Subcutaneous adipose tissue (tissue), 4 donors: Measurements from ENCODE around the gene SLC44A4. TPM values are rescaled to one million over a fixed set of nuclear protein-coding genes. Genes with fewer than 3 reads are reported as not detected.

Source experiments
- total RNA-seq, 4 donors: library from RNA; depleted of rRNA; stranded (reverse); fragments of >200 nt; gene quantifications; one replicate each; pipeline ENCODE4 v1.1.0, GENCODE V29; 2016
- TF ChIP-seq, protein P1 (sequence below): fragments of 450-650 bp; IDR thresholded peaks from one replicate; pipeline ENCODE4 v1.5.1; 2016; ENCODE audit warnings: low read depth, mild to moderate bottlenecking, control low read depth, antibody characterized with exemption, moderate library complexity

SLC44A4 gene
- total RNA-seq, 4 donors from 2014 or later, result 0.51 TPM; not detected in 3

DNA sequence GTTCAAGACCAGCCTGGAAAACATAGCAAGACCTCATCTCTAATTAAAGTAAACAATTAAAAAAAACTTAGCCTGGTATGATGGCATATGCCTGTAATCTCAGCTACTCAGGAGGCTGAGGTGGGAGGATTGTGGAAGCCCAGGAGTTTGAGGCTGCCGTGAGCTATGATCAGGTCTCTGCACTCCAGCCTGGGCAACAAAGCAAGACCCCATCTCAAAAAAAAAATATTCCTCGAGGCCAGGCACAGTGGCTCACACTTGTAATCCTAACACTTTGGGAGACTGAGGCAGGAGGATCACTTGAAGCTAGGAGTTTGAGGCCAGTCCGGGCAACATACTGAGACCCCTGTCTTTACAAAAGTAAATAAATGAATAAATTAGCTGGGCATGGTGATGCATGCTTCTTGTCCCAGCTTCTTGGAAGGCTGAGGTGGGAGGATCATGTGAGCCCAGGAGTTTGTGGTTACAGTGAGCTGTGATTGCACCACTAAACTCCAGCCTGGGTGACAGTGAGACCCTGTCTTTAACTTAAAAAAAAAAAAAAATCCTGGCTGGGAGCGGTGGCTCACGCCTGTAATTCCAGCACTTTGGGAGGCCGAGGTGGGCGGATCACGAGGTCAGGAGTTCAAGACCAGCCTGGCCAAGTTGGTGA lies 39.4 kb upstream of the SLC44A4 start:
- TF ChIP-seq, protein P1, sequence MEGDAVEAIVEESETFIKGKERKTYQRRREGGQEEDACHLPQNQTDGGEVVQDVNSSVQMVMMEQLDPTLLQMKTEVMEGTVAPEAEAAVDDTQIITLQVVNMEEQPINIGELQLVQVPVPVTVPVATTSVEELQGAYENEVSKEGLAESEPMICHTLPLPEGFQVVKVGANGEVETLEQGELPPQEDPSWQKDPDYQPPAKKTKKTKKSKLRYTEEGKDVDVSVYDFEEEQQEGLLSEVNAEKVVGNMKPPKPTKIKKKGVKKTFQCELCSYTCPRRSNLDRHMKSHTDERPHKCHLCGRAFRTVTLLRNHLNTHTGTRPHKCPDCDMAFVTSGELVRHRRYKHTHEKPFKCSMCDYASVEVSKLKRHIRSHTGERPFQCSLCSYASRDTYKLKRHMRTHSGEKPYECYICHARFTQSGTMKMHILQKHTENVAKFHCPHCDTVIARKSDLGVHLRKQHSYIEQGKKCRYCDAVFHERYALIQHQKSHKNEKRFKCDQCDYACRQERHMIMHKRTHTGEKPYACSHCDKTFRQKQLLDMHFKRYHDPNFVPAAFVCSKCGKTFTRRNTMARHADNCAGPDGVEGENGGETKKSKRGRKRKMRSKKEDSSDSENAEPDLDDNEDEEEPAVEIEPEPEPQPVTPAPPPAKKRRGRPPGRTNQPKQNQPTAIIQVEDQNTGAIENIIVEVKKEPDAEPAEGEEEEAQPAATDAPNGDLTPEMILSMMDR, result no peak

DNA sequence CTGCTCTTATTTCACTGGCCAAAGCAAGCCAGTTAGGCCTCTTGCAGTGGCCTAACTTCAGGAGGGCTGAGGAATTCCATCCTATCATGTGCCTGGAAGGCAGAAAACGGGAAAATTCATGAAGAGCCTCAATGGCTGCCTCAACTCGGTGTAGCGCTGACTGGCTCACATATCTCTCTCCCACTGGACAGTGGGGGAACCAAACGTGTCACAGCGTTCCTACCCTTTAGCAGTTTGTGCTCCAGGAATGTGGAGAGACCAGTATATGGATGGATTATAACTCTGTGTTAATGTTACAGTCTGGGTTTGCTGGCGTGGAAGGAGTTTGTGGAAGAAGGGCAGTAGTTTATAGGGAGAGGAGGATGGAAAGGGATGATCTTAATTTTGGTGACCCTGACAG lies 37.0 kb upstream of the SLC44A4 start:
- TF ChIP-seq, protein P1, result no peak

DNA sequence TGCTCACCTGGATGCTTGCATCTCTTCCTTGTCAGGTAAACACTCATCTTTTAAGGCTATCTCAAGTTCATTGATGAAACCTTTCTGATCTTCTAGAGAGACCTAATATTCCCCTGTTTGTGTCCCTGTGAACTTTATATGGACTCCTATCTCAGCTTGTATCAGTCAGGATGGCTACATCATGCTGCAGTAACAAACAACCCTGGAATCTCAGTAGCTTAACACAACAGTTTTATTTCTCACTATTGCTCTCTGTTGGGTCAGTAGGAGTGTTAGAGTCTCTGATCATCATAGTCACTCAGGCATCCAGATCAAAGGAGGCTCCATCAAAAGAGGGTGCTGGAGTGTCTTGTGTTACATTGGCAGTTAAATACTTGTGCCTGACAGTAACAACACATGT lies 36.6 kb upstream of the SLC44A4 start:
- TF ChIP-seq, protein P1, result no peak

DNA sequence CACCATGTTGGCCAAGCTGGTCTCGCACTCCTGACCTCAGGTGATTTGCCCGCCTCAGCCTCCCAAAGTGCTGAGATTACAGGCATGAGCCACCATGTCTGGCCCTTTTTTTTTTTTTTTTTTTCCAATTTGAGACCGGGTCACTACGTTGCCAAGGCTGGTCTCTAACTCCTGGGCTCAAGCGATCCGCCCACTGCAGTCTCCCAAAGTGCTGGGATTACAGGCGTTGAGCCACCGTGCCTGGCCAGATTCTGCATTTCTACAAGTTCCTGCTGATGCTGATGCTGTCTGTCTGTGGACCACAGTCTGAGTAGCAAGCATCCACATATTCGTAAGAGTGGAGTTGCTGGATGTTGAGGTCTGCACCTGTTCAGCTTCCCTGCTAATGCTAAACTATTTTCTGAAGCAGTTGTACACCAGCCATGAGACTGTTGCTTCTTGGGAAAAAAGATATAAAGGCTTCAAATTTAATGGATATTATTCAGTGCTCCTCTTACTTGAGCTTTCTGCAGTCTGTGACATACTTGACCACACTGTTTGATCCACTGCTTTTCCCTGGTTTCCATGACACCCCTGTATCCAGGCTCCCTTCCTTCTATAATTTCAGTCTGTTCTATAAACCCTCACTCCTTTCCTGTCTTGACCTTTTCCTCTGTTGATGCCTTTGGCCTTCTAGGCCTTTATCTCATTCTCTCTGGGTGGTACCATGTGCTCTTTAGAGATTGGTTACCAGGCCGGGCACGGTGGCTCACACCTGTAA lies 33.2 kb upstream of the SLC44A4 start:
- TF ChIP-seq, protein P1, result no peak

DNA sequence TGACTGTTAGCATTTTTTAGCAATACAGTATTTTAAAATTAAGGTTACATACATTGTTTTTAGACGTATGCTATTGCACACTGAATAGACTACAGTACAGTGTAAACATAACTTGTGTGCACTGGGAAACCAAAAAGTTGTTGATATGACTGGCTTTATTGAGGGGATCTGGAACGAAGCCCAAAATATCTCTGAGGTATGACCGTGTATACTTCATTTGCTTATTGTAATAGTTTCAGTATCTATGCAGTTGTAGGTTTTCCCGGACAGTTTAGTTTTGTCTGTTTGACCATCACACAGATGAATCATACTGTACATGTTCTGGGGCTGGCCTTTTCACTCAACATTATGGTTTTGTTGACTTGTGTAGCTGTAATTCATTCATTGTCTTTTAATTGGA lies 30.0 kb upstream of the SLC44A4 start:
- TF ChIP-seq, protein P1, result no peak

DNA sequence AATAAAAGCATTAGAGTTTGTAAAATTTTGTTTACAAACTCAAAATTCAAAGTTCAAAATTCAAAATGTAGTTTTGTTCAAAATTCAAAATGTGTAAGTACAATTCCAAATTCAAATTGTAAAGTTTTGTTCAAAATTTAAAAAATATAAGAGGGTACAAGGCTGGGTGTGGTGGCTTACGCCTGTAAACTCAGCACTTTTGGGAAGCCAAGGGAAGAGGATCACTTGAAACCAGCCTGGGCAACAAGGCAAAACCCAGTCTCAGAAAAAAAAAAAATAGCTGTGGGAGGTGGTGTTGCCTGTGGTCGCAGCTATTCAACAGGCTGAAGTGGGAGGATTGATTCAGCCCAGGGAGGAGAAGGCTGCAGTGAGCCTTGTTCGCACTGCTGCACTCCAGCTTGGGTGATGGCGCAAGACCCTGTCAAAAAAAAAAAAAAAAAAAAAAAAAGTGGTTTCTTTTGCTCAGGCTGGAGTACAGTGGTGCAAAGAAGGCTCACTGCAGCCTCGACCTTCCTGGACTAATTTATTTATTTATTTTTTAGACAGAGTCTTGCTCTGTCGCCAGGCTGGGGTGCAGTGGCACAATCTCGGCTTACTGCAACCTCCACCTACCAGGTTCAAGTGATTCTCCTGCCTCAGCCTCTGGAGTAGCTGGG lies 28.5 kb upstream of the SLC44A4 start:
- TF ChIP-seq, protein P1, result no peak

DNA sequence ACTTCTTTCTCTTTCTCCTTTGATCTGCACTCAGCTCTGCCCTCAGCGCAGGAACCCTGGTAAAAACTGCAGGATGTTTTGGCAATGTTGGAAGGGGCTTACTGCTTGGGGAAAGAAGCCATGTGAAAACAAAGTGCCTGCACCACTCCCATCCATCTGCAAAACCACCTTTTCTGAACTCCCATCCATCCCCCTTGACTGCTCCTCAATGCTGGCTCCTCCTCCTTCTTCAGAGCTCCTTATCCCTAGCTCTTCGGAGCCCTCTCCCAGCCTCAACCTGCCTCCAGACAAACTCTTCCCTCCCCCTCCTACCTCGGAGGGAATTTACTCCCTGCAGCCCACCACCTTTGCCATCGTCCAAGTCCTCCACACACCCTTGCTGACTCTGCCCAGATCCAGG lies 27.3 kb upstream of the SLC44A4 start:
- TF ChIP-seq, protein P1, result no peak
